ENCODE measurements around the gene SLC6A1. TPM values are rescaled to one million over a fixed set of nuclear protein-coding genes. Genes with fewer than 3 reads are reported as not detected.

SLC6A1 gene
- total RNA-seq, 1 experiment from 2014 or later = not detected

- H3K4me3 Mint-ChIP-seq (ENCODE audit: low read depth, unreplicated experiment) = no peak overlapping the region
- no TSS peak for BruUV-seq (replicated peaks)
- no peak for DNase-seq
- no peak for TF ChIP-seq CTCF (IDR thresholded peaks at IDR 0.05; ENCODE audit: unreplicated experiment)
- H3K27ac Mint-ChIP-seq (ENCODE audit: unreplicated experiment) = no peak overlapping the region
- H3K27me3 Mint-ChIP-seq (ENCODE audit: unreplicated experiment) = peaks cover 95% of the 10 kb centered on the region
- intact Hi-C loops (cut with micrococcal nuclease; ENCODE audit: unreplicated experiment) = no loop called here
- H3K9me3 Mint-ChIP-seq (ENCODE audit: low read depth, unreplicated experiment) = no peaks in the 10 kb centered on the region
- CTCF ChIA-PET = no interaction called here
- no peaks in the 10 kb centered on the region for H3K36me3 Mint-ChIP-seq (ENCODE audit: insufficient read depth, unreplicated experiment)
- no peaks in the 10 kb centered on the region for H3K4me1 Mint-ChIP-seq (ENCODE audit: low read depth, unreplicated experiment)
Observed at GRCh38 chr3:10952525-10952924, 40.0 kb upstream of the SLC6A1 start.

DNA sequence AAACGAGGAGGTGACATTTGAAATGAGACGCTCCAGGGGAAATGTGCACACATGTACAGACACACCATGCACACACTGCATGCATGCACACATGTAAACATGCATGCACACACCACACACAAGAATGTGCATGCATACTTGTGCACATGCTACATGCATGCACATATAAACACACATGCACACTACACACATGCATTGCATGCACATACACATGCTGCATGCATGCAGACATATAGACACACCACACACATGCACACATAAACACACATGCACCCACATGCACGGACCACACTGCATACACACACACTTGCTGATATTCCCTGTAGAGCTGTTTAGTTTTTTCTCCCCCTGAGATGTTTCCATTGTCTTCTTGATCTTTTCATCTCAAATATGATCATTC, 37.8 kb upstream of the SLC6A1 start:
- H3K27me3 Mint-ChIP-seq (ENCODE audit: unreplicated experiment) = peaks cover 95% of the 10 kb centered on the region
- no peaks in the 10 kb centered on the region for H3K4me1 Mint-ChIP-seq (ENCODE audit: low read depth, unreplicated experiment)
- no peak for DNase-seq
- intact Hi-C loops (cut with micrococcal nuclease; ENCODE audit: unreplicated experiment) = no loop called here
- CTCF ChIA-PET = interaction anchor here (0.6 kb wide), 1 partner anchor 79 kb away, joined by 4 read pairs; no protein-coding TSS in a partner anchor
- no peak overlapping the region for H3K27ac Mint-ChIP-seq (ENCODE audit: unreplicated experiment)
- H3K36me3 Mint-ChIP-seq (ENCODE audit: insufficient read depth, unreplicated experiment) = no peaks in the 10 kb centered on the region
- no TSS peak for BruUV-seq (replicated peaks)
- no peak for TF ChIP-seq CTCF (IDR thresholded peaks at IDR 0.05; ENCODE audit: unreplicated experiment)
- H3K9me3 Mint-ChIP-seq (ENCODE audit: low read depth, unreplicated experiment) = no peaks in the 10 kb centered on the region
- no peak overlapping the region for H3K4me3 Mint-ChIP-seq (ENCODE audit: low read depth, unreplicated experiment)

- H3K27me3 Mint-ChIP-seq (ENCODE audit: unreplicated experiment) = peaks cover 95% of the 10 kb centered on the region
Observed at GRCh38 chr3:10955711-10956453, 36.7 kb upstream of the SLC6A1 start.

DNA sequence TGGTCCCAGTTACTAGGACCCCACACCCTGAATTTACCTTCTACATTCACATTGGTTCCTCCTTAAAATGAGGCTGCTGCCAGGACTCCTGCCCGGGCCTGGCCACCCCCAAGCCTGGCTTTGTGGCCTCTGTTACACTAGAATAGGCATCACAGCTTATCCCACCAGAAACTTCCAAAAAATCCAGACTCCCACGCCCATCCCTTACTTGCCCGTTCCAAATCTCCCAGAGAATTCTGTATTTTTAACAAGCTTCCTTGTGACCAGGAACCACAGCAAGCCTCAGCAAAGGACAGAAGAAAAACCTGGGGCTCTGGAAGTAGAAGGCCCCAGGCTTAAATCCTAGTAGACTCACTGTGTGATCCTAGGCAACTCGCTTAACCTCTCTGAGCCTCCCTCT, 36.0 kb upstream of the SLC6A1 start:
- H3K27ac Mint-ChIP-seq (ENCODE audit: unreplicated experiment) = no peak overlapping the region
- CTCF ChIA-PET = no interaction called here
- H3K36me3 Mint-ChIP-seq (ENCODE audit: insufficient read depth, unreplicated experiment) = no peaks in the 10 kb centered on the region
- TF ChIP-seq CTCF (IDR thresholded peaks at IDR 0.05; ENCODE audit: unreplicated experiment) = no peak
- BruUV-seq (replicated peaks) = no TSS peak
- H3K9me3 Mint-ChIP-seq (ENCODE audit: low read depth, unreplicated experiment) = no peaks in the 10 kb centered on the region
- H3K27me3 Mint-ChIP-seq (ENCODE audit: unreplicated experiment) = peaks cover 93% of the 10 kb centered on the region
- DNase-seq = no peak
- intact Hi-C loops (cut with micrococcal nuclease; ENCODE audit: unreplicated experiment) = no loop called here
- no peaks in the 10 kb centered on the region for H3K4me1 Mint-ChIP-seq (ENCODE audit: low read depth, unreplicated experiment)
- H3K4me3 Mint-ChIP-seq (ENCODE audit: low read depth, unreplicated experiment) = no peak overlapping the region

More at GRCh38 chr3:10955711-10956453, 36.7 kb upstream of the SLC6A1 start:
- Mint-ChIP-seq H3K27ac (ENCODE audit: unreplicated experiment) (no peak overlapping the region), H3K4me1 (ENCODE audit: low read depth, unreplicated experiment) (no peaks in the 10 kb centered on the region), H3K36me3 (ENCODE audit: insufficient read depth, unreplicated experiment) (no peaks in the 10 kb centered on the region), H3K4me3 (ENCODE audit: low read depth, unreplicated experiment) (no peak overlapping the region), H3K9me3 (ENCODE audit: low read depth, unreplicated experiment) (no peaks in the 10 kb centered on the region)
- no peak for TF ChIP-seq CTCF (IDR thresholded peaks at IDR 0.05; ENCODE audit: unreplicated experiment)
- intact Hi-C loops (cut with micrococcal nuclease; ENCODE audit: unreplicated experiment) = no loop called here
- DNase-seq = no peak
- no TSS peak for BruUV-seq (replicated peaks)
- CTCF ChIA-PET = no interaction called here

Measured in Calu3 (cell line).